ENCODE data around the gene APOBR. TPM values are rescaled to one million over a fixed set of nuclear protein-coding genes. Genes with fewer than 3 reads are reported as not detected.

The APOBR gene
- total and polyA plus RNA-seq, 2 donors (not counting 1 experiment from before 2014, with no cell fraction given), result 0.81 to 2.6 TPM

- DNase-seq (no peak), ATAC-seq (ENCODE audit: low read depth) (no peak)
- Histone ChIP-seq H2AFZ (ENCODE audit: insufficient read depth, low read depth, low read length, poor library complexity, severe bottlenecking) (no peak overlapping the region), H3K36me3 (replicated peaks in 1 of 2; ENCODE audit: control extremely low read depth in 1 of 2, control insufficient read depth in 1 of 2, extremely low read depth in 1 of 2, insufficient read depth in 2 of 2, low read length in 1 of 2) (no peaks in the 10 kb centered on the region), H3K27ac (ENCODE audit: low read length in 2 of 2) (no peak overlapping the region), H3K9me3 (ENCODE audit: control extremely low read depth in 1 of 3, control insufficient read depth in 2 of 3, insufficient read depth in 1 of 3, low read length in 2 of 3) (no peaks in the 10 kb centered on the region), H3K4me1 (ENCODE audit: control insufficient read depth in 2 of 2, insufficient read depth in 2 of 2, low read length in 2 of 2) (no peaks in the 10 kb centered on the region), H4K20me1 (ENCODE audit: control insufficient read depth, insufficient read depth, low read length, poor library complexity, severe bottlenecking) (no peaks in the 10 kb centered on the region), H3K4me2 (replicated peaks; ENCODE audit: low read depth, low read length, poor library complexity, severe bottlenecking) (no peak overlapping the region), H3K27me3 (replicated peaks in 1 of 4; ENCODE audit: control extremely low read depth in 1 of 4, control insufficient read depth in 3 of 4, insufficient read depth in 4 of 4, low read length in 3 of 4) (no peaks in the 10 kb centered on the region), H3K9ac (ENCODE audit: low read length) (no peak overlapping the region), H3K4me3 (ENCODE audit: control extremely low read depth in 1 of 5, extremely low read depth in 1 of 5, insufficient read depth in 1 of 5, low read depth in 2 of 5, low read length in 4 of 5) (no peak overlapping the region), H3K79me2 (ENCODE audit: control insufficient read depth, insufficient read depth, low read length) (no peaks in the 10 kb centered on the region)
- CTCF ChIA-PET, result no interaction called here
- Mint-ChIP-seq H3K4me1 (peaks cover 5% of the 10 kb centered on the region), H3K4me3 (no peak overlapping the region), H3K27ac (no peak overlapping the region), H3K27me3 (peaks cover 2% of the 10 kb centered on the region), H3K9me3 (ENCODE audit: insufficient read depth) (no peaks in the 10 kb centered on the region)
- TF ChIP-seq CTCF (IDR thresholded peaks at IDR 0.05) (no peak), EZH2 (IDR thresholded peaks at IDR 0.05; ENCODE audit: borderline replicate concordance, insufficient read depth, low read depth, low read length, poor library complexity, severe bottlenecking) (no peak)
- POLR2A ChIA-PET, result no interaction called here
- WGBS (ENCODE audit: insufficient coverage), result no CpG with 5 or more reads among the region's 5 CpGs
- intact Hi-C loops (cut with micrococcal nuclease), result no loop called here
Observed at GRCh38 chr16:28527985-28528384, 33.5 kb downstream of the APOBR start.

- no peak for DNase-seq
- H2AFZ ChIP-seq (ENCODE audit: insufficient read depth, low read depth, low read length, poor library complexity, severe bottlenecking), result no peak overlapping the region
- Mint-ChIP-seq H3K27ac (no peak overlapping the region), H3K4me1 (peaks cover 3% of the 10 kb centered on the region), H3K27me3 (no peaks in the 10 kb centered on the region), H3K4me3 (no peak overlapping the region), H3K9me3 (ENCODE audit: insufficient read depth) (no peaks in the 10 kb centered on the region)
- intact Hi-C loops (cut with micrococcal nuclease), result no loop called here
- H3K4me1 ChIP-seq (ENCODE audit: control insufficient read depth in 2 of 2, insufficient read depth in 2 of 2, low read length in 2 of 2), result no peaks in the 10 kb centered on the region
- no peak for TF ChIP-seq EZH2 (IDR thresholded peaks at IDR 0.05; ENCODE audit: borderline replicate concordance, insufficient read depth, low read depth, low read length, poor library complexity, severe bottlenecking)
- TF ChIP-seq CTCF (IDR thresholded peaks at IDR 0.05), result no peak
- no peaks in the 10 kb centered on the region for H3K79me2 ChIP-seq (ENCODE audit: control insufficient read depth, insufficient read depth, low read length)
- H3K4me2 ChIP-seq (replicated peaks; ENCODE audit: low read depth, low read length, poor library complexity, severe bottlenecking), result no peak overlapping the region
- H3K4me3 ChIP-seq (ENCODE audit: control extremely low read depth in 1 of 5, extremely low read depth in 1 of 5, insufficient read depth in 1 of 5, low read depth in 2 of 5, low read length in 4 of 5), result no peak overlapping the region
- 95% methylated on average over 5 of the region's 5 CpGs for WGBS (ENCODE audit: insufficient coverage)
- no peak overlapping the region for H3K9ac ChIP-seq (ENCODE audit: low read length)
- no peak for ATAC-seq (ENCODE audit: low read depth)
- no peaks in the 10 kb centered on the region for H4K20me1 ChIP-seq (ENCODE audit: control insufficient read depth, insufficient read depth, low read length, poor library complexity, severe bottlenecking)
- no peak overlapping the region for H3K27ac ChIP-seq (ENCODE audit: low read length in 2 of 2)
- no peaks in the 10 kb centered on the region for H3K36me3 ChIP-seq (replicated peaks in 1 of 2; ENCODE audit: control extremely low read depth in 1 of 2, control insufficient read depth in 1 of 2, extremely low read depth in 1 of 2, insufficient read depth in 2 of 2, low read length in 1 of 2)
- H3K27me3 ChIP-seq (replicated peaks in 1 of 4; ENCODE audit: control extremely low read depth in 1 of 4, control insufficient read depth in 3 of 4, insufficient read depth in 4 of 4, low read length in 3 of 4), result no peaks in the 10 kb centered on the region
- POLR2A ChIA-PET, result no interaction called here
- no peaks in the 10 kb centered on the region for H3K9me3 ChIP-seq (ENCODE audit: control extremely low read depth in 1 of 3, control insufficient read depth in 2 of 3, insufficient read depth in 1 of 3, low read length in 2 of 3)
- CTCF ChIA-PET, result no interaction called here
Observed at GRCh38 chr16:28528463-28528867, 34.0 kb downstream of the APOBR start.

All from B cell (primary cell).